GM19043 (cell line): ENCODE data around the gene MRC1.
A peak's percentile ranks its signal among the peaks of the same experiment; 100 is the strongest.

Experiments used
- ATAC-seq: cut with Tn5 transposase; IDR thresholded peaks from one replicate; pipeline ENCODE4 v1.9.1; 2021; ENCODE audit warnings: low read depth; ENCODE audit not compliant: unreplicated experiment

The MRC1 gene

GRCh38 chr10:17793823-17794644, 15.1 kb upstream of the MRC1 start:
- no peak for ATAC-seq

- ATAC-seq = no peak
These were observed 14.1 kb upstream of the MRC1 start for GRCh38 chr10:17795083-17795482.

- ATAC-seq = no peak
These were observed 13.1 kb upstream of the MRC1 start for GRCh38 chr10:17795813-17796594.

DNA sequence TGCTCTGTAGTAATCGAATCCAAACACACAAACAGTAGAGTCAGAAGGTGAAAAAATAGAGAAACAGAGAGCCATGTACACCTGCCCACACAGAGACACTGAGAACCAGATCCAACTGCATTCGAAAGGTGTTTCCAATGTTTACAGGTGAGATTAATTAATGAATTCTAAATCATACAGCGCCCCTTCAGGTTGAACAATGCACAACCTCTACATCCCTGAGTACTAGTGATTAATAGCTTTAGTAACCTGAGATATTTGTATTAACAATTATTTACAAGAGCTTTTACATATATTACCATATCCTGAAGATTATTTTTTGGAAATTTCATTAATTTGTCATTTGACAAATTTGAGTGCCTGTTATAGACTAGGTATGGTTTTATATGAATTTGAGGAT, 7.6 kb upstream of the MRC1 start:
- no peak for ATAC-seq

GRCh38 chr10:17802350-17802749, 6.8 kb upstream of the MRC1 start:
- no peak for ATAC-seq

- no peak for ATAC-seq
These were observed 6.2 kb upstream of the MRC1 start for GRCh38 chr10:17802976-17803375.

DNA sequence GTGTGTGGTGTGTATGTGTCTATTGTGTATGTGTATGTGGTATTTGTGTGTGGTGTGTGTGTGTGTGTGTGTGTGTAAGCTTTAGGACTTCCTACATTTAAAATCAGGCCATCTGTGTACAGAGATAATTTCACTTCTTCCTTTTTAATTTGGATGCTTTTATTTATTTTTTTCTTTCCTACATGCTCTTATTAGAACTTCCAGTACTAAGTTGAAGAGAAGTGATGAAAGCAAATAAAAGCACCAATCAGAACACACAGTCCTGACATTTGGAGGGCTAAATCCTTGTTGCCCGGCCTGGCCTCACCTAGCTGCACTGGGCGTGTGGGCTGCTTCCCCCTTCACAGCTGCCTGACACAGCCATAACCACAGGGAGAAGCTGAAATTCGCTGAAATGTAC, 3.8 kb upstream of the MRC1 start:
- ATAC-seq = no peak

GRCh38 chr10:17805921-17806577, 3.1 kb upstream of the MRC1 start:
- ATAC-seq = peak; percentile 66

DNA sequence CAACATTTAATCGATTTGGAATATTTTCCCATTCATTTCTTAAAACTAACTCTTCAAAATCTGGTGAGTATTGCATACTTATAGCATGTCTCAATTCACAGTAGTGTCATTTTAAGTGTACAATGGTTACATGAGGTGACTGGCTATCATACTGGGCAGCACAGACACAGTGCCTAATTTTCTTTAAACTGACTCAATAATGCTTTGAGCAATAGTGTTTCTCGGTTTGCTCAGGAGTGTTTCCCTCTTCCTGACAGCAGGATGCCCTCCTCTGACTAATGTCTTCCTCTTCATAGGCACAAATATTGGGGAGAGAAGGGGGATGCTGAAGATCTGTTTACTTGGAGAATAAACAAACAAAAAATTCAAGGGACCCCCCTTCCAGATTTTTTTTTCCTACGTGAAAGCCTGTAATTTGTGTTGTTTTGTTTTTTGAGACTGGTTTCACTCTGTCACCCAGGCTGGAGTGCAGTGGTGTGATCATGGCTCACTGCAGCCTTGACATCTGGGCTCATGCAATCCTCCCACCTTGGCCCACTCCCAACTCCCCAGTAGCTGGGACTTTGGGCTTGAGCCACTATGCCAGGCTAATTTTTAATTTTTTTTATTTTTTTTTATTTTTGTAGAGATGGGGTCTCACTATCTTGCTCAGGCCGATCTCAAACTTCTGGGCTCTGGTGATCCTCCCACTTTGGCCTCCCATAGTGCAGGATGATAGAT, 2.2 kb downstream of the MRC1 start:
- no peak for ATAC-seq

DNA sequence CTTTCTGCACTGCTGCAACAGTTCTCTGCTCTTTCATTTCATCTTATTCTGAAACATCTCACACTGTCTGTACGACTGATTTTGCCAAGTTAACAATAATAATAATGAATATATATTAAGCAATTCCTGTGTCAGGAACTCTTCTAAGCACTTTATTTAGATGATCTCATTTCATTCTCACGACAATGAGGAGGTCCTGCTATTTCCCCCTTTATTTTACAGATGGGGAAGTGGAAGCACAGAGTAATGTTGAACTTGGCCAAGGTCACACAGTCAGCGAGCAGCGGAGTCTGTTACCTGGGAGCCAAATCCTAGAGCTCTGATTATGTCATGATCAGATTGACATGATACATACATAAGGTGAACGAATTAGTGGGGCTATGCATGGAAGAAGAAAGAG, 5.8 kb downstream of the MRC1 start:
- no peak for ATAC-seq

- no peak for ATAC-seq
These were observed 7.1 kb downstream of the MRC1 start for GRCh38 chr10:17816199-17816598.

GRCh38 chr10:17817316-17817715, 8.2 kb downstream of the MRC1 start:
- no peak for ATAC-seq

- no peak for ATAC-seq
These were observed 8.6 kb downstream of the MRC1 start for GRCh38 chr10:17817790-17818189.

DNA sequence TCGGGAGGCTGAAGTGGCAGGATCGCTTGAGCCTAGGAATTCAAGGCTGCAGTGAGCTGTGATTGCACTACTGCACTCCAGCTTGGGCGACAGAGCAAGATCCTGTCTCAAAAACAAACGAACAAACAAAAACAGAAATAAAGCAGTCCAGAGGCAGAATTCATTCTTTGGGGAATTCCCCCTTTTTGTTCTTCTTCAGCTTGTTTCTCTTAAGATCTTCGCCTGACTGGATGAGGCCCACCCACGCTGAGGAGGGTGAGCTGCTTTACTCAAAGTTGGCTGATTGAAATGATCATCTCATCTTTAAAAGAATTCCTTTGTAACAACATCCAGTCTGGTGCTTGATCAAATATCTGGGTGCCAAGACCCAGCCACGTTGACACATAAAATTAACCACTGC, 10.7 kb downstream of the MRC1 start:
- no peak for ATAC-seq

DNA sequence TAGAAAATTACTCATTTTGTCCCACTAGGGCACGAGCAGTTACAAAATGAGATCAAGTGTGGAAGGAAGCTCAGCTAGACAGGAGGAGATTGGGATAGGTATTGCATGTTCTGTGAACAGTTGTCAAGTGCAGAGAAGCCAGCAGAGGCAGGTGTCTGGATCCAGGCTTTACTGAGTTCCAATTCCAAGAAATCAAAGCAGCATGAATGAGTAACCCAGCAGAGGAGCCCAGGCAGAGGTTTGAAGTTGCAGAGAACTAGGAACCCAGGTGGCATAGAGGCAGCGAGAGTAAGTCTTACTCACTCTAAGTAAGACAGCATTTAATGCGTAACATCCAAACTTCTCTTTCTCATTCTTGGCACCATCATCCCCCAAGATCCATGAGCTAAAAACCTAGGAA, 11.8 kb downstream of the MRC1 start:
- ATAC-seq = no peak

- no peak for ATAC-seq
These were observed 12.7 kb downstream of the MRC1 start for GRCh38 chr10:17821893-17822292.

GRCh38 chr10:17831341-17831740, 22.2 kb downstream of the MRC1 start:
- no peak for ATAC-seq

DNA sequence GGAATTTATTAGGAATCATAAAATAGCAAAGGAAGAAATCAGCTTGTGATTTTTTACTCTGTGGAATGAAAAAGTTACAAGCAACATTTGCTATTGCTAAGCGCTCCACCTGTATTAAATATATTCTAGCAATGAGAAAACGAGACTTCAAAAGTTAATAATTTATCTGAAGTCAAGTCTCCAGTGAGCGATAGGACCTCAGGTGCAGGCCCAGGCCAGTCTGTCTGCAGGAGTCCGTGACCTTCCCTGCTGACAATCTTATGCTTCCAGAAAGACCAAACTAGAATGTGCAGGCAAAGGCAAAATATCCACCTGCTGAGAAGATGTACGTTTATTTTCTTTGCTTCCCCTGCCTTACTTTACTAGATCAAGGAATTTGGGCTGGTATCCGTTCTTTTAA, 22.7 kb downstream of the MRC1 start:
- ATAC-seq = no peak

DNA sequence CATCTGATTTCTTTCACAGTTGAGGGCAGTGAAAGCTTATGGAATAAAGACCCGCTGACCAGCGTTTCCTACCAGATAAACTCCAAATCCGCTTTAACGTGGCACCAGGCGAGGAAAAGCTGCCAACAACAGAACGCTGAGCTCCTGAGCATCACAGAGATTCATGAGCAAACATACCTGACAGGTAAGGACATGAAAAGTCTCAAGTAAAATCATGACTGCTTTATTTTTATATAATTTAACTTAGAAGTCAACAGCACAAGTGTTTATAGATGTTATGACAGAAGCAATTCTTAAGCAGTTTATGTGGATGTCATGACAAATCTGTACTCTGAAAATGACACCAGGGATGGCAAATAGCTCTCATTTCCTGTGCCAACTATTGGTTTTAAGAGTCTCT, 24.5 kb downstream of the MRC1 start:
- ATAC-seq = no peak

DNA sequence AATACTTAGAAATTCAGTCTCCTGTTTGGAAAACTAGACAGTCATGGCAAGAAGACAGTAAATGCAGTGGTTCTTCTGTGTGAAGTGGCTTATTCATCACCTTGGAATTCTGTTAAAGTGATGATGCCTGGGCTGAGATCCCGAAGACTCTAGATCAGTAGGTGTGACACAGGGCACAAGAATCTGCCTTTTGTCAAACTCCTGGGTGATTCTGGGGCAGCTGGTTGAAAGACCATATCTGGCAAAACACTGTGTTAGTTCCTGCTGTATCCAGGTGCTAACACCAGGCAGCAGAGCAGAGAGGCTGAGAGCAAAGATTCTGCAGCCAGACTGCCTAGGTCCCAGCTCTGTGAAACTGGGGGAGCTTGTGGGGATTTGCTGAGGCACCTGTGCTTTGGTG, 26.5 kb downstream of the MRC1 start:
- ATAC-seq = no peak

- ATAC-seq = no peak
These were observed 27.8 kb downstream of the MRC1 start for GRCh38 chr10:17836942-17837341.
